ENCODE measurements around the gene QPCT.

DNA sequence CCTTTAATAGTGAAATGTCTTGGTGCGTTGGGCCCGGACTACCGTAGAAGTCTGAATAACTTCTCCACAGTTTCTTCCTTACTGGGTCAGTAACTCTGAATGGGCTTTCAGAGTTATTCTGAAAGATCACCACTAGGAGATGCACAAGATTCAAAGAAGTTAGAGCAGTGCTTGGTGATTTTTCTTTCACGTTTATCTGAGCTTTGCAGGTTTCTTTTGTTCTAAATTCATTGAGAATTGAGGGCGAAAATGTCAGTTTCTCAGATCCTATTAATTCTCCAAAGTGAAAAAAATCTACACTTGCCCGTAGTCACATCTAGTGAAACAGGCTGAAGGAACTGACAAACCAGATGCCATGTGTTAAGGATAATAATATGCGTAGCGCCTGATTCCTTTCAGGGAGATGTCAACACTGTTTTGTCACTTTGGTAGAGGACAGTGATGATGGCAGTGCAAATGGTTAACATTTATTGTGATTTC, 70.1 kb downstream of the QPCT start:
- no peak for TF ChIP-seq CBFB (CRISPR knock-in tag; IDR thresholded peaks at IDR 0.05; ENCODE audit: low read depth)
- TF ChIP-seq, protein P1, sequence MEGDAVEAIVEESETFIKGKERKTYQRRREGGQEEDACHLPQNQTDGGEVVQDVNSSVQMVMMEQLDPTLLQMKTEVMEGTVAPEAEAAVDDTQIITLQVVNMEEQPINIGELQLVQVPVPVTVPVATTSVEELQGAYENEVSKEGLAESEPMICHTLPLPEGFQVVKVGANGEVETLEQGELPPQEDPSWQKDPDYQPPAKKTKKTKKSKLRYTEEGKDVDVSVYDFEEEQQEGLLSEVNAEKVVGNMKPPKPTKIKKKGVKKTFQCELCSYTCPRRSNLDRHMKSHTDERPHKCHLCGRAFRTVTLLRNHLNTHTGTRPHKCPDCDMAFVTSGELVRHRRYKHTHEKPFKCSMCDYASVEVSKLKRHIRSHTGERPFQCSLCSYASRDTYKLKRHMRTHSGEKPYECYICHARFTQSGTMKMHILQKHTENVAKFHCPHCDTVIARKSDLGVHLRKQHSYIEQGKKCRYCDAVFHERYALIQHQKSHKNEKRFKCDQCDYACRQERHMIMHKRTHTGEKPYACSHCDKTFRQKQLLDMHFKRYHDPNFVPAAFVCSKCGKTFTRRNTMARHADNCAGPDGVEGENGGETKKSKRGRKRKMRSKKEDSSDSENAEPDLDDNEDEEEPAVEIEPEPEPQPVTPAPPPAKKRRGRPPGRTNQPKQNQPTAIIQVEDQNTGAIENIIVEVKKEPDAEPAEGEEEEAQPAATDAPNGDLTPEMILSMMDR (IDR thresholded peaks at IDR 0.05): peak; percentile 45
